A673 (cell line): ENCODE results near the gene EHBP1L1. TPM values are rescaled to one million over a fixed set of nuclear protein-coding genes. Genes with fewer than 3 reads are reported as not detected.
"Not testable (repeated sequence)": the region's sequence is repeated elsewhere in the genome, so short reads cannot be mapped to it uniquely, and the experiment has no call there.

Experiments
- BruUV-seq: library from RNA; stranded (reverse); fragments of 400-500 nt; replicated peaks from 2 replicates; lab custom pipeline; 2021; lab: Mats Ljungman, UMichigan
- CTCF ChIA-PET: fragments of 300-600 bp; sonication (Branson Sonifier 250); formaldehyde crosslinking; loops from one replicate; lab custom pipeline; 2022; ENCODE audit warnings: antibody characterized with exemption; lab: Charles Lee
- POLR2A ChIA-PET: fragments of 300-600 bp; sonication (Branson Sonifier 250); formaldehyde crosslinking; loops from one replicate; lab custom pipeline; 2022; ENCODE audit warnings: antibody characterized with exemption; ENCODE audit not compliant: low non-redundant PET; lab: Charles Lee
- DNase-seq: peaks from one replicate; pipeline ENCODE4 v3.0.0-alpha.2; 2015; ENCODE audit warnings: low spot score
- H3K27ac ChIP-seq: fragments of 200-600 bp; sonication (generic); 2 replicates; pipeline ENCODE4 v1.5.1; 2016; ENCODE audit warnings: mixed run types, low read depth, mild to moderate bottlenecking, mixed read lengths, antibody characterized with exemption, low read length; ENCODE audit not compliant: poor library complexity, severe bottlenecking
- H3K27me3 ChIP-seq: fragments of 200-600 bp; sonication (generic); replicated peaks from 2 replicates; pipeline ENCODE4 v1.6.1; 2017; ENCODE audit warnings: mixed run types, low read depth, mild to moderate bottlenecking, mixed read lengths, antibody characterized with exemption, low read length; ENCODE audit not compliant: insufficient read depth, poor library complexity
- H3K36me3 ChIP-seq: fragments of 200-600 bp; sonication (generic); 2 replicates; pipeline ENCODE4 v1.6.1; 2016; ENCODE audit warnings: mixed run types, mild to moderate bottlenecking, mixed read lengths, antibody characterized with exemption, low read length; ENCODE audit not compliant: insufficient read depth, poor library complexity, severe bottlenecking
- H3K4me1 ChIP-seq: fragments of 200-600 bp; sonication (generic); 2 replicates; pipeline ENCODE4 v1.6.1; 2017; ENCODE audit warnings: mixed run types, mild to moderate bottlenecking, mixed read lengths, antibody characterized with exemption, low read length; ENCODE audit not compliant: insufficient read depth, poor library complexity, severe bottlenecking
- H3K4me3 ChIP-seq: fragments of 200-600 bp; sonication (generic); 2 replicates; pipeline ENCODE4 v1.5.1; 2016; ENCODE audit warnings: low read depth, mixed run types, mild to moderate bottlenecking, mixed read lengths, low read length; ENCODE audit not compliant: poor library complexity, severe bottlenecking
- H3K9me3 ChIP-seq: fragments of 200-600 bp; sonication (generic); 2 replicates; pipeline ENCODE4 v1.6.1; 2016; ENCODE audit warnings: mixed run types, low read depth, mild to moderate bottlenecking, mixed read lengths, antibody characterized with exemption, low read length; ENCODE audit not compliant: poor library complexity, severe bottlenecking
- EZH2 ChIP-seq: fragments of 200-600 bp; sonication (generic); IDR thresholded peaks from 2 replicates; pipeline ENCODE4 v1.6.1; 2017; ENCODE audit warnings: borderline replicate concordance, low read depth, mild to moderate bottlenecking, mixed read lengths, antibody characterized with exemption, low read length; ENCODE audit not compliant: poor library complexity, severe bottlenecking
- intact Hi-C: fragments of 100-400 bp; cut with micrococcal nuclease; formaldehyde crosslinking; loops from one replicate; pipeline ENCODE4 v1.10.0; 2022; ENCODE audit not compliant: unreplicated experiment
- total RNA-seq: library from RNA; stranded (reverse); gene quantifications from 2 replicates; pipeline ENCODE4 v1.2.3, GENCODE V29; 2021
- TF ChIP-seq, protein P1 (sequence below): fragments of 300-800, 200-600 bp; sonication (generic); conservative IDR thresholded peaks from 2 replicates; pipeline ENCODE4 v1.5.1; 2017; ENCODE audit warnings: low read depth, mild to moderate bottlenecking, antibody characterized with exemption, low read length, moderate library complexity, mixed read lengths

EHBP1L1 gene
- total RNA-seq, 1 experiment from 2014 or later = 29.5 TPM

GRCh38 chr11:65636108-65637031 is 60.5 kb downstream of the EHBP1L1 start:
- POLR2A ChIA-PET = no interaction called here
- Histone ChIP-seq H3K4me3 (no peak overlapping the region), H3K36me3 (peaks cover 27% of the 10 kb centered on the region), H3K9me3 (no peaks in the 10 kb centered on the region), H3K27me3 (no peaks in the 10 kb centered on the region), H3K4me1 (peaks cover 11% of the 10 kb centered on the region), H3K27ac (no peak overlapping the region)
- no peak for DNase-seq
- CTCF ChIA-PET = no interaction called here
- intact Hi-C loops = no loop called here
- BruUV-seq = no TSS peak
- TF ChIP-seq, protein P1, sequence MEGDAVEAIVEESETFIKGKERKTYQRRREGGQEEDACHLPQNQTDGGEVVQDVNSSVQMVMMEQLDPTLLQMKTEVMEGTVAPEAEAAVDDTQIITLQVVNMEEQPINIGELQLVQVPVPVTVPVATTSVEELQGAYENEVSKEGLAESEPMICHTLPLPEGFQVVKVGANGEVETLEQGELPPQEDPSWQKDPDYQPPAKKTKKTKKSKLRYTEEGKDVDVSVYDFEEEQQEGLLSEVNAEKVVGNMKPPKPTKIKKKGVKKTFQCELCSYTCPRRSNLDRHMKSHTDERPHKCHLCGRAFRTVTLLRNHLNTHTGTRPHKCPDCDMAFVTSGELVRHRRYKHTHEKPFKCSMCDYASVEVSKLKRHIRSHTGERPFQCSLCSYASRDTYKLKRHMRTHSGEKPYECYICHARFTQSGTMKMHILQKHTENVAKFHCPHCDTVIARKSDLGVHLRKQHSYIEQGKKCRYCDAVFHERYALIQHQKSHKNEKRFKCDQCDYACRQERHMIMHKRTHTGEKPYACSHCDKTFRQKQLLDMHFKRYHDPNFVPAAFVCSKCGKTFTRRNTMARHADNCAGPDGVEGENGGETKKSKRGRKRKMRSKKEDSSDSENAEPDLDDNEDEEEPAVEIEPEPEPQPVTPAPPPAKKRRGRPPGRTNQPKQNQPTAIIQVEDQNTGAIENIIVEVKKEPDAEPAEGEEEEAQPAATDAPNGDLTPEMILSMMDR = no peak
- TF ChIP-seq EZH2 = no peak

- Histone ChIP-seq H3K4me1 (peaks cover 11% of the 10 kb centered on the region), H3K27ac (no peak overlapping the region), H3K36me3 (peaks cover 27% of the 10 kb centered on the region), H3K27me3 (no peaks in the 10 kb centered on the region), H3K9me3 (no peaks in the 10 kb centered on the region), H3K4me3 (no peak overlapping the region)
- intact Hi-C loops = no loop called here
- TF ChIP-seq EZH2 = no peak
- TF ChIP-seq, protein P1 = no peak
- BruUV-seq = no TSS peak
- CTCF ChIA-PET = interaction anchor here (0.6 to 0.8 kb wide), 3 partner anchors 234 to 708 kb away, joined by 3 read pairs; partner anchors contain the start of gene FIBP
- no peak for DNase-seq
- POLR2A ChIA-PET = no interaction called here
Observed at GRCh38 chr11:65637032-65637557, 61.2 kb downstream of the EHBP1L1 start.

- Histone ChIP-seq H3K4me1 (peaks cover 11% of the 10 kb centered on the region), H3K36me3 (peaks cover 27% of the 10 kb centered on the region), H3K27ac (peak within 1 kb of the TSS; percentile 80), H3K4me3 (peak within 1 kb of the TSS; percentile 76), H3K27me3 (no peaks in the 10 kb centered on the region), H3K9me3 (no peaks in the 10 kb centered on the region)
- ChIA-PET POLR2A (no interaction called here), CTCF (interaction anchor here (0.6 to 0.8 kb wide), 3 partner anchors 233 to 707 kb away, joined by 3 read pairs; partner anchors contain the start of gene FIBP)
- peak; percentile 84 for DNase-seq
- no peak for TF ChIP-seq EZH2
- TF ChIP-seq, protein P1 = no peak
- no TSS peak for BruUV-seq
- intact Hi-C loops = no loop called here
Observed at GRCh38 chr11:65637794-65638419, 62.1 kb downstream of the EHBP1L1 start, which contains the start of gene SIPA1. TSS of gene SIPA1 (plus strand) at chr11:65638101. CDS start at chr11:65640922, 2,821 bp downstream.

DNA sequence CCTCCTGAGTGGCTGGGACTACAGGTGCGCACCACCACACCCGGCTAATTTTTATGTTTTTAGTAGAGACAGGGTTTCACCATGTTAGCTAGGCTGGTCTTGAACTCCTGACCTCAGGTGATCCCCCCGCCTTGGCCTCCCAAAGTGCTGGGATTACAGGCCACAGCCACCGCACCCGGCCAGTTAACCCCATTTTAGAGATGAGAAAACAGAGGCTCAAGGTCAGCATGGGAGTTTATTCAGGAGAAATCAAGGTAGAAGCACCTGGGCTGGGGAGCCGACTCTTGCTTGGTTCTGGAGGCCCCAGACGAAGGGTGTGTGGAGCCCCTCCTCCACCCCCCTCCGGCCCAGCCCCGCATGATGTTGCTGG is 63.4 kb downstream of the EHBP1L1 start:
- intact Hi-C loops, H3K4me3 ChIP-seq, BruUV-seq, H3K27ac ChIP-seq, H3K27me3 ChIP-seq, DNase-seq, POLR2A ChIA-PET, CTCF ChIA-PET, H3K9me3 ChIP-seq: not testable (repeated sequence)
- Histone ChIP-seq H3K36me3 (peaks cover 25% of the 10 kb centered on the region), H3K4me1 (peaks cover 11% of the 10 kb centered on the region)
